Epithelial cell of esophagus (primary cell): ENCODE measurements around the gene YRDC.
A peak's percentile ranks its signal among the peaks of the same experiment; 100 is the strongest.
"Not testable (repeated sequence)": the region's sequence is repeated elsewhere in the genome, so short reads cannot be mapped to it uniquely, and the experiment has no call there.

Experiments
- DNase-seq: peaks from one replicate; pipeline ENCODE4 v3.0.0; 2010; ENCODE audit warnings: low read depth
- H3K4me3 ChIP-seq: 2 replicates; pipeline ENCODE4 v1.5.1; 2011; ENCODE audit warnings: mild to moderate bottlenecking, low read length, control low read depth
- CTCF ChIP-seq: IDR thresholded peaks from 2 replicates; pipeline ENCODE4 v1.5.1; 2011; ENCODE audit warnings: low read depth, mild to moderate bottlenecking, low read length, control low read depth, inconsistent platforms; ENCODE audit not compliant: insufficient read depth; ENCODE audit errors: missing control alignments

Gene YRDC

DNA sequence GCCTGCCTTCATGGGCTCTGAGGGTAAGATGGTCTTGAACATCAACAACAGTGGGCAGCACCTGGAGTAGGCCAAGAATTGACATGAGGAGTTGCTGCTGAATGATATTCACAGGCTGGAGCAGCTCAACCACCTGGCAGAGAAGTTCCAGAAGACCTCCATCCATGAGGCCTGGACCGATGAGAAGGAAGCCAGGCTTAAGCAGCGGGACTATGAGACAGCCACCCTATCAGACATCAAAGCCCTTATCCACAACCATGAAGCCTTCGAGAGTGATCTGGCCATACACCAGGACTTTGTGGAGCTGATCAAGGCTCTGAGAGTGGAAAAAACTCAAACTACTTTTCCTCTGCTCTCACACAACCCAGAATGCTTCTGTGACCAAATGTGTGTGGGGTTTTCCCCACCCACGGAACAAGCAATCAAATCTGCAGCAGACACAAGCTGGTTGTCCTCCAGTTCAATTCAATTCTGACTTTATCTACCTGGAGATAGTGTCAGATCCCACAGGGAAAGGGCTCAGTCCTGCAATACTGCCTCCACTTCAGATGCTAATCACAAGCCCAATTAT lies 31.0 kb downstream of the YRDC start:
- TF ChIP-seq CTCF, result no peak
- H3K4me3 ChIP-seq, result no peak overlapping the region
- DNase-seq, result no peak

GRCh38 chr1:37771440-37771839 lies 36.6 kb downstream of the YRDC start:
- H3K4me3 ChIP-seq, DNase-seq: not testable (repeated sequence)

- H3K4me3 ChIP-seq, result no peak overlapping the region
- DNase-seq, result no peak
- TF ChIP-seq CTCF, result no peak
Measured at GRCh38 chr1:37767488-37767887, 40.5 kb downstream of the YRDC start.

DNA sequence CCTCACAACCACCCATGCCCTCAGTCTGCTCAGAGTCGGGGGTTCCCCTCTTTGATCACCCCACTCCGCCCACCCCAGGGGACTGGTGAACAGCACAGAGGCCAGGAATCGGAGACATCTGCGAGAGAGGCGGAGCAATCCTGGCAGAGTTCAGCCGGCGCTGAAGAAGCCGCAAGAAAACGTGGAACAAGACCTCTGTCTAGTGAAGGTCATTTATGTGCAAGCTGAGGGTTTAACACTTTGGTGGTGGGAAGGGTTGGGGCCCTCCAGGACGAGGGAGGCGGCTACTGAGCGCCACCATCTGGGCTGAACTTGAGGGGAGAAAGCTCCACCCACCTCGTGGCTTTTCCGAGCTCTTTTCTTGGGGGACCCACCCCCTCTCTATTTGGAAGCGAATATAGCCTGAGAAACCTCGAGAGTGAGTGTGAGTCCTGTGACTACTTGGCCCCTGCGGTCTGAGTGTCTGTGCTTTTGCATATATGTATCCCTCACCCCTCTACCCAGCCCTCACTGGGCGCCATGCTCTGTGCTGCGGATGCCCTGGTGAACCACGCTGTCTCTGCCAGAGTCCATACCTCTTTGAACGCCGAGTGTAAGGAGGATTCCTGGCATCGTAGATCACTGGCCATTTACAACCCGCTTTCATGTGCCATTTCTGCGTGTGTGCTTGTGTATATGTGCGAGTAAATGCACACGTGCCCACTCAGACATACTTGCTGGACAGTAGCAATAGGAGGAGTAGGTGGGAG lies 41.9 kb downstream of the YRDC start:
- DNase-seq, result no peak
- no peak overlapping the region for H3K4me3 ChIP-seq
- no peak for TF ChIP-seq CTCF

DNA sequence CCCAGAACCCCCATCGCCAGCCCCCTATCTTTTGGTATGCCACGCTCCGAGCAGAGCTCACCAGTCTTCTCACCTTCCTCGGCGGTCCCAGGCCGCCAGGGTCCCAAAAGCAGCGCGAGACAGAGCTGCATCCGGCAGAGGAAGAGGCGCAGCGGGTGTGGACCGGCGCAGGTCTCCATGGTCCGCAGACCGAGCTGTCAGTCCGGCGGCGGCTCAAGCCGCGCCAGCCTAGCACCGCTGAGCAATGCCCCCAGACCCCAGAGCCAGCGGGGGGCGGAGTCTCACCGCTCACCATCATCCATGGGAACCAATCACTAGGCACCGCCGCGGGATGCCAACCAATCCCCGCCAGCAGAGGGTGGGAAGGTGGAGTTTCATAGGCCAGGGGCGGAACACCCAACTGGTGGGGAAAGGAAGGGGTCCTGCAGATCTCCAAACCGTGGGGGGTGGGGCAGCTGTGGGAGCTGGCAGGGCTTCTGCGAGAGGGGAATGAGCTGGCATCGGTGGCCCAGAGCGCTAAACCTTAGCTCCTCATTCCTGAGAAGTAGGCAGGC lies 43.0 kb downstream of the YRDC start, which contains the start of gene EPHA10:
Gene EPHA10 (minus strand): TSS at position 233 of the 554 bp plus-strand sequence. CDS start 54 bp downstream, at position 179.
- no peak for DNase-seq
- H3K4me3 ChIP-seq, result no peak within 1 kb of the TSS
- no peak for TF ChIP-seq CTCF

DNA sequence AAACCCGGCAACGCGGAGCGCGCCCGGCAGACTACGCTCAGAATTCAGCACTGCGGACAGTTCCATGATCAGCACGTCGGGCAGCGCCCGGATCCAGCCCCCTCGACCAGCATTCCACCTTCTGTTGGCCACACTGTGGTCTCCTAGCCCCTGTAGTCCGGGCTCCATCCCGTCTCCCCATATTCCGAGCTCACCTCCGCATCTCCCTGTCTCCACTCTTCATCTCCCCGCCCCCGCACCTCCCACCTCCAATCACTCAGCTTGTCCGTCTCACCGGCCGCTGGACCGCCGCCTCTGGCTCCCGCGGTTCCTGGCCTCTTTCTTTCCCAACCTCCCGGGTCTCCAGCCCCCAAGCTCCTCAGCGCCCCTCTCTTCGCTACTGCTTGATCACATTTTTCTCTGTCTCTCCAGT lies 43.6 kb downstream of the YRDC start:
- no peak for TF ChIP-seq CTCF
- no peak overlapping the region for H3K4me3 ChIP-seq
- peak; percentile 62 for DNase-seq

DNA sequence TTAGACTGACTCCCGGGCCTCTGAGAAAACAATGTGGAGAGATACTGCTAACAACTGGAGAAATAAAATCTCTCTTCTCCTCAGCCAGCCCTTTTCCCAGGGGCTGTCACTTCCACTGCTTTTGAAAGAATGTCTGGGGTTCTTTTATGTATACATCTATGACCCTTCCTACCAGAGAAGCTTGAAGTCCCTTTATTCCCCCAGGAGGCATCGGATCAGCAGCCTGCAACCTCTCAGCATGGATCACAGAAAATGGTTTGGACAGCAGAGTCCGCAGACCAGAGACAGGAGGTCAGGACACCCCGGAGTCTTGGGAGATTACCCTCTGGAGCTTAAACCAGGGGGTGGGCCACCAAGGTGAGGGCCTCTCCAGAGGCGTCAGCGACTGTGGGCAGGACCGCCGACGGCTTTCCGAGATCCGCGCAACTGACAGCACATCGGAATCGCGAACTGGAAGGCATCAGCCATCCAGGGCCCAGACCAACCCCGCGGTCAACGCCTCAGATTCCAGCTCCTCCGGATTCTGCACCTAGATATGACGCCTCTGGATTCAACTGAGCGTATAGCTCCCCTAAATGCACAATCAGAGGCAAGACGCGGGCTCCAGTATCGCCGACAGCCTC lies 44.1 kb downstream of the YRDC start:
- no peak for DNase-seq
- no peak for TF ChIP-seq CTCF
- no peak overlapping the region for H3K4me3 ChIP-seq
